HCT116 (cell line): Measurements from ENCODE around the gene RASGEF1C. TPM values are rescaled to one million over a fixed set of nuclear protein-coding genes. Genes with fewer than 3 reads are reported as not detected.
A peak's percentile ranks its signal among the peaks of the same experiment; 100 is the strongest.

Experiments
- ATAC-seq: fragments of 200-7000 bp; cut with Tn5 transposase; 2 replicates; pipeline ENCODE4 v1.9.1; 2020; ENCODE audit warnings: mild to moderate bottlenecking, moderate library complexity
- BruUV-seq: library from RNA; stranded (reverse); fragments of 400-500 nt; replicated peaks from 2 replicates; lab custom pipeline; 2021; lab: Mats Ljungman, UMichigan
- CTCF ChIA-PET: fragments of 300-600 bp; sonication (Branson Sonifier 250); formaldehyde crosslinking; loops from one replicate; lab custom pipeline; 2021; ENCODE audit warnings: antibody characterized with exemption; lab: Charles Lee
- POLR2A ChIA-PET: fragments of 300-600, 350-600 bp; sonication (Branson Sonifier 250); formaldehyde crosslinking; loops from one replicate; lab custom pipeline; 2021; ENCODE audit warnings: antibody characterized with exemption; lab: Charles Lee
- RAD21 ChIA-PET, 2 experiments: fragments of 300-600 bp; sonication (Branson Sonifier 250); formaldehyde crosslinking; loops; one replicate each; lab custom pipeline; 2023; ENCODE audit warnings: low total read pairs in 2 of 2; ENCODE audit not compliant: uncharacterized antibody in 2 of 2, unreplicated experiment in 2 of 2, low non-redundant PET in 1 of 2; lab: Charles Lee
- DNase-seq: peaks from one replicate; pipeline ENCODE4 v3.0.0-alpha.2; 2010; ENCODE audit warnings: low read depth, low spot score
- H2AFZ ChIP-seq: fragments of 200-600 bp; shearing (Covaris generic), sonication (generic); 2 replicates; pipeline ENCODE4 v1.6.1; 2017; ENCODE audit warnings: low read depth, mixed run types, mixed read lengths, antibody characterized with exemption, low read length; ENCODE audit not compliant: poor library complexity, severe bottlenecking
- H3K27ac ChIP-seq: 2 replicates; pipeline ENCODE4 v1.5.1; 2012; ENCODE audit warnings: low read depth, low read length
- H3K27me3 ChIP-seq: fragments of 200-600 bp; sonication (generic); 2 replicates; pipeline ENCODE4 v1.6.1; 2016; ENCODE audit warnings: mixed run types, low read length, mixed read lengths; ENCODE audit not compliant: insufficient read depth
- H3K36me3 ChIP-seq, 2 experiments: fragments of 200-500 bp in 1 of 2; fragments of 200-600 bp in 1 of 2; sonication (Bioruptor generic) in 1 of 2; sonication (generic) in 1 of 2; 2 replicates each; pipeline versions ENCODE4 v1.5.1 to v1.6.1; 2014 to 2016; ENCODE audit warnings: low read length in 2 of 2, inconsistent platforms in 1 of 2, mixed read lengths in 1 of 2, mixed run types in 1 of 2; ENCODE audit not compliant: insufficient read depth in 2 of 2, control insufficient read depth in 1 of 2
- H3K4me1 ChIP-seq, 2 experiments: fragments of 200-600 bp in 1 of 2; sonication (generic) in 1 of 2; 2 replicates each; pipeline versions ENCODE4 v1.5.1 to v1.6.1; 2012 to 2017; ENCODE audit warnings: low read length in 2 of 2, inconsistent platforms in 1 of 2, mild to moderate bottlenecking in 1 of 2, mixed read lengths in 1 of 2, mixed run types in 1 of 2, moderate library complexity in 1 of 2; ENCODE audit not compliant: insufficient read depth in 2 of 2, control insufficient read depth in 1 of 2
- H3K4me2 ChIP-seq: fragments of 200-600 bp; sonication (generic); 2 replicates; pipeline ENCODE4 v1.6.1; 2017; ENCODE audit warnings: mixed run types, low read length, mixed read lengths
- H3K4me3 ChIP-seq, 2 experiments: fragments of 200-600 bp in 1 of 2; sonication (generic) in 1 of 2; replicated peaks in 1 of 2; 2 replicates each; pipeline ENCODE4 v1.5.1; 2011 to 2016; ENCODE audit warnings: low read length in 2 of 2, control low read depth in 1 of 2, low read depth in 1 of 2, mild to moderate bottlenecking in 1 of 2, mixed read lengths in 1 of 2, mixed run types in 1 of 2
- H3K79me2 ChIP-seq: fragments of 200-600 bp; sonication (generic); 2 replicates; pipeline ENCODE4 v1.6.1; 2017; ENCODE audit warnings: mild to moderate bottlenecking, mixed run types, low read length, moderate library complexity, mixed read lengths; ENCODE audit not compliant: insufficient read depth
- H3K9ac ChIP-seq: fragments of 200-600 bp; sonication (generic); 2 replicates; pipeline ENCODE4 v1.6.1; 2016; ENCODE audit warnings: low read length, mixed read lengths
- H3K9me2 ChIP-seq: fragments of 200-600 bp; sonication (generic), shearing (Covaris generic); 2 replicates; pipeline ENCODE4 v1.6.1; 2017; ENCODE audit warnings: mixed run types, mild to moderate bottlenecking, moderate library complexity; ENCODE audit not compliant: insufficient read depth
- H3K9me3 ChIP-seq, 2 experiments: fragments of 200-500 bp in 1 of 2; fragments of 200-600 bp in 1 of 2; sonication (Bioruptor generic) in 1 of 2; sonication (generic) in 1 of 2; 2 replicates each; pipeline ENCODE4 v1.6.1; 2014 to 2017; ENCODE audit warnings: low read length in 2 of 2, mixed read lengths in 2 of 2, inconsistent platforms in 1 of 2, low read depth in 1 of 2, mild to moderate bottlenecking in 1 of 2, mixed run types in 1 of 2, moderate library complexity in 1 of 2; ENCODE audit not compliant: control insufficient read depth in 1 of 2, insufficient read depth in 1 of 2
- H4K20me1 ChIP-seq: fragments of 200-600 bp; sonication (generic), shearing (Covaris generic); 2 replicates; pipeline ENCODE4 v1.6.1; 2017; ENCODE audit warnings: mixed run types, mild to moderate bottlenecking, moderate library complexity; ENCODE audit not compliant: insufficient read depth
- CBX3 ChIP-seq: IDR thresholded peaks from 2 replicates; pipeline ENCODE4 v1.6.1; 2012; ENCODE audit warnings: low read depth
- EGR1 ChIP-seq: IDR thresholded peaks from 2 replicates; pipeline ENCODE4 v1.6.1; 2012; ENCODE audit warnings: low read depth
- FOSL1 ChIP-seq: IDR thresholded peaks from 2 replicates; pipeline ENCODE4 v1.6.1; 2012; ENCODE audit warnings: low read depth
- POLR2AphosphoS5 ChIP-seq: IDR thresholded peaks from 2 replicates; pipeline ENCODE4 v1.6.1; 2011; ENCODE audit warnings: mild to moderate bottlenecking, low read depth, low read length, moderate library complexity
- SP1 ChIP-seq: IDR thresholded peaks from 2 replicates; pipeline ENCODE4 v1.6.1; 2012; ENCODE audit warnings: low read depth
- TCF7L2 ChIP-seq: IDR thresholded peaks from 2 replicates; pipeline ENCODE4 v1.7.0; 2011; ENCODE audit warnings: borderline replicate concordance, inconsistent platforms; ENCODE audit not compliant: insufficient read depth, insufficient read length; ENCODE audit errors: extremely low read depth
- YY1 ChIP-seq: IDR thresholded peaks from 2 replicates; pipeline ENCODE4 v1.6.1; 2011; ENCODE audit warnings: low read length, low read depth, moderate library complexity, mild to moderate bottlenecking; ENCODE audit not compliant: insufficient replicate concordance; ENCODE audit errors: extremely low read depth
- ZNF274 ChIP-seq: fragments of 200-500 bp; sonication (Bioruptor generic); IDR thresholded peaks from 2 replicates; pipeline ENCODE4 v1.6.1; 2014; ENCODE audit warnings: mild to moderate bottlenecking, low read depth, low read length, inconsistent platforms
- intact Hi-C: fragments of 100-400 bp; cut with micrococcal nuclease; formaldehyde crosslinking; loops from 2 replicates; pipeline ENCODE4 v1.10.0; 2022
- total RNA-seq: library from RNA; stranded (reverse); gene quantifications from one replicate; pipeline ENCODE4 v1.2.1, GENCODE V29; 2021; ENCODE audit not compliant: unreplicated experiment
- TF ChIP-seq, protein P1 (sequence below): IDR thresholded peaks from 2 replicates; pipeline ENCODE4 v1.6.1; 2012
- TF ChIP-seq, protein P2 (sequence below): IDR thresholded peaks from 2 replicates; pipeline ENCODE4 v1.6.1; 2011; ENCODE audit warnings: mild to moderate bottlenecking, low read length, moderate library complexity; ENCODE audit not compliant: insufficient replicate concordance; ENCODE audit errors: extremely low read depth

RASGEF1C gene
- total RNA-seq, 1 experiment from 2014 or later = 1.2 TPM

- ATAC-seq (no peak), DNase-seq (no peak)
- Histone ChIP-seq H3K36me3 (no peaks in the 10 kb centered on the region), H3K27me3 (no peaks in the 10 kb centered on the region), H3K79me2 (no peaks in the 10 kb centered on the region), H3K9me3 (no peaks in the 10 kb centered on the region), H3K9ac (no peak overlapping the region), H3K4me3 (no peak overlapping the region), H2AFZ (no peak overlapping the region), H3K4me2 (peak overlapping the region; percentile 77; the same call in 1 of the 2 replicates), H3K9me2 (no peaks in the 10 kb centered on the region), H3K27ac (no peak overlapping the region; the same call in 1 of the 2 replicates), H4K20me1 (no peaks in the 10 kb centered on the region), H3K4me1 (peaks cover 11 to 23% of the 10 kb centered on the region in 2 experiments)
- RAD21 ChIA-PET = no interaction called here
- POLR2A ChIA-PET = no interaction called here
- no TSS peak for BruUV-seq
- CTCF ChIA-PET = no interaction called here
- intact Hi-C loops = no loop called here
- TF ChIP-seq YY1 = no peak
These were observed 72.9 kb downstream of the RASGEF1C start for GRCh38 chr5:180135967-180136629.

DNA sequence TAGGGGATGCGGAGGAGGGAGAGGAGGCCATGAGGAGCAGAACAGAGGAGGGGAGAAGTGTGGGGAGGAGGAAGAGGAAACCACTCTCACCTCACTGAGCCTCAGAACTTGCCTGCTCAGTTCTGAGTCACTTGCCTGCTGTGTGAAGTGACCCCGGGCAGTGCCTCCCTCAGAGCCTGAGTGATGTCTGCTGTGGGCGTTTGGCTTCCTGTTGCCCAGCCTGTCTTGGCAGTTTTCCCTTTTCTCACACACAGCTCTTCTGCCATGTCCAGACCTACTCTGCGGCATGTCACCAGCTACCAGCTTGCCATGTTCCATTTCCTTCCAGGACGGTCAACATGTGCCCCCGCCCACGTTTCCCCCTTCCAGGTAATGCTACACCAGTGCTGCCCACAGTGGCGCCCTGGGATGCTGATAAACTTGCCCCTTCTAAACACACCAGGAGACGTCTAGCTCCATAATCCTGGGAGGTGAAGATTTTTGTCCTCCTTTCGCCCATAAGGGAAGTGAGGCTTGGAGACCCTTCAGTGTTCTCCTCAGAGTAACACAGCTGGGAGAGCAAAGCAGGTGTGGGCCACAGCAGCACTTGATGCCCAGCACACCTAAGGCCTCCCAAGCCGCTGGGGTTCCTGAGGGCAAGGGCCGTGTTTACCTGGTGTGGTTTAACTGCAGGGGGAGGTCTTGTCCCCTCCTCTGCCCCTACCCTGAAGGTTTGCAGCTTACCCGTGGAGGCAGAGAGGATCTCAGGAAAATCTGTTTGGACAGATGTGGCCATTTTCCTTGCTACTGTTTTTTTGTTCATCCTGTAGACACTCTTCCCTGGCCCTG is 73.7 kb downstream of the RASGEF1C start:
- H3K4me3 ChIP-seq = peak overlapping the region in 1 of 2 experiments; percentile 24; a peak in 2 of 4 replicates
- DNase-seq (peak; percentile 48), ATAC-seq (peak; percentile 82)
- no peaks in the 10 kb centered on the region for H3K36me3 ChIP-seq
- peaks cover 11 to 23% of the 10 kb centered on the region in 2 experiments for H3K4me1 ChIP-seq
- no peaks in the 10 kb centered on the region for H3K9me2 ChIP-seq
- no peak overlapping the region; the same call in 1 of the 2 replicates for H3K27ac ChIP-seq
- intact Hi-C loops = no loop called here
- CTCF ChIA-PET = no interaction called here
- H2AFZ ChIP-seq = no peak overlapping the region
- POLR2A ChIA-PET = no interaction called here
- BruUV-seq = no TSS peak
- H3K4me2 ChIP-seq = peak overlapping the region; percentile 77
- TF ChIP-seq ZNF274 (no peak), TCF7L2 (no peak), SP1 (peak; percentile 66), EGR1 (peak; percentile 81), CBX3 (no peak), POLR2AphosphoS5 (peak; percentile 61), FOSL1 (peak; percentile 72; the same call in 1 of the 2 replicates)
- TF ChIP-seq, protein P1, sequence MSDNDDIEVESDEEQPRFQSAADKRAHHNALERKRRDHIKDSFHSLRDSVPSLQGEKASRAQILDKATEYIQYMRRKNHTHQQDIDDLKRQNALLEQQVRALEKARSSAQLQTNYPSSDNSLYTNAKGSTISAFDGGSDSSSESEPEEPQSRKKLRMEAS = peak; percentile 59; the same call in 1 of the 2 replicates
- TF ChIP-seq, protein P2, sequence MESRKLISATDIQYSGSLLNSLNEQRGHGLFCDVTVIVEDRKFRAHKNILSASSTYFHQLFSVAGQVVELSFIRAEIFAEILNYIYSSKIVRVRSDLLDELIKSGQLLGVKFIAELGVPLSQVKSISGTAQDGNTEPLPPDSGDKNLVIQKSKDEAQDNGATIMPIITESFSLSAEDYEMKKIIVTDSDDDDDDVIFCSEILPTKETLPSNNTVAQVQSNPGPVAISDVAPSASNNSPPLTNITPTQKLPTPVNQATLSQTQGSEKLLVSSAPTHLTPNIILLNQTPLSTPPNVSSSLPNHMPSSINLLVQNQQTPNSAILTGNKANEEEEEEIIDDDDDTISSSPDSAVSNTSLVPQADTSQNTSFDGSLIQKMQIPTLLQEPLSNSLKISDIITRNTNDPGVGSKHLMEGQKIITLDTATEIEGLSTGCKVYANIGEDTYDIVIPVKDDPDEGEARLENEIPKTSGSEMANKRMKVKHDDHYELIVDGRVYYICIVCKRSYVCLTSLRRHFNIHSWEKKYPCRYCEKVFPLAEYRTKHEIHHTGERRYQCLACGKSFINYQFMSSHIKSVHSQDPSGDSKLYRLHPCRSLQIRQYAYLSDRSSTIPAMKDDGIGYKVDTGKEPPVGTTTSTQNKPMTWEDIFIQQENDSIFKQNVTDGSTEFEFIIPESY = peak; percentile 33
- TF ChIP-seq, all 23 proteins: peak for 6
- Histone ChIP-seq H3K9ac (peak overlapping the region; percentile 13; the same call in 1 of the 2 replicates), H4K20me1 (no peaks in the 10 kb centered on the region), H3K79me2 (no peaks in the 10 kb centered on the region), H3K27me3 (no peaks in the 10 kb centered on the region), H3K9me3 (no peaks in the 10 kb centered on the region)
- RAD21 ChIA-PET = no interaction called here
